T1000 (cell line): ENCODE results near the gene GID8.

ENCODE experiments used
- DNase-seq: peaks from one replicate; lab custom pipeline; 2025; ENCODE audit warnings: mixed read lengths; lab: John Stamatoyannopoulos, UW

GID8 gene

GRCh38 chr20:62922451-62922921, 15.5 kb upstream of the GID8 start:
- DNase-seq = no peak

GRCh38 chr20:62923059-62923668, 14.8 kb upstream of the GID8 start:
- DNase-seq = peak; percentile 20

GRCh38 chr20:62923669-62924441, 14.1 kb upstream of the GID8 start:
- DNase-seq = no peak

GRCh38 chr20:62924442-62925075, 13.4 kb upstream of the GID8 start:
- DNase-seq = no peak

GRCh38 chr20:62925076-62925419, 12.9 kb upstream of the GID8 start:
- DNase-seq = no peak

GRCh38 chr20:62925420-62926228, 12.3 kb upstream of the GID8 start:
- DNase-seq = no peak

- peak; percentile 59 for DNase-seq
Observed at GRCh38 chr20:62926229-62927127, 11.5 kb upstream of the GID8 start, which contains the start of gene DIDO1. DIDO1 (minus strand) TSS chr20:62926505.

- no peak for DNase-seq
Observed at GRCh38 chr20:62927128-62927705, 10.7 kb upstream of the GID8 start.

GRCh38 chr20:62928246-62928939, 9.6 kb upstream of the GID8 start:
- DNase-seq = no peak

- DNase-seq = no peak
Observed at GRCh38 chr20:62929051-62929538, 8.9 kb upstream of the GID8 start.

GRCh38 chr20:62931464-62931863, 6.5 kb upstream of the GID8 start:
- DNase-seq = no peak

DNA sequence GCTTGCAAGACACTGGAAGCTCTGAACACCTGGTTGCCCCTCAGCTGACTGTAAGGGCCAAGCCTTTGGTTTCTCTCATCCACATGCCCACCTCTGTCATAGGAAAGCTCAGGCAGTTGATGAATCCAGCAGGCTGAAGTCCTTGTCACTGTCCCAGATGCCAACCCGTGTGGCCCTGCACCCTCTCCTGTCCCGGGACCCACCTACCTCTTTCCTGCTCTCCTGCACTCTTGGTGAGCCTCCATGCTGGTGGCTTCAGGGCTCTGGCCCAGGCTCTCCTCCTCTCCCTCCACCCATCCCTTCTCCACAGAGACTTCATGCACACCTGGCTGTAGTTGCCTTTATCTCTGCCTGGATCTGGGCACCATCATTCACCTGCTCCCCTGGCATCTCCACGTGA, 4.0 kb upstream of the GID8 start:
- no peak for DNase-seq

DNA sequence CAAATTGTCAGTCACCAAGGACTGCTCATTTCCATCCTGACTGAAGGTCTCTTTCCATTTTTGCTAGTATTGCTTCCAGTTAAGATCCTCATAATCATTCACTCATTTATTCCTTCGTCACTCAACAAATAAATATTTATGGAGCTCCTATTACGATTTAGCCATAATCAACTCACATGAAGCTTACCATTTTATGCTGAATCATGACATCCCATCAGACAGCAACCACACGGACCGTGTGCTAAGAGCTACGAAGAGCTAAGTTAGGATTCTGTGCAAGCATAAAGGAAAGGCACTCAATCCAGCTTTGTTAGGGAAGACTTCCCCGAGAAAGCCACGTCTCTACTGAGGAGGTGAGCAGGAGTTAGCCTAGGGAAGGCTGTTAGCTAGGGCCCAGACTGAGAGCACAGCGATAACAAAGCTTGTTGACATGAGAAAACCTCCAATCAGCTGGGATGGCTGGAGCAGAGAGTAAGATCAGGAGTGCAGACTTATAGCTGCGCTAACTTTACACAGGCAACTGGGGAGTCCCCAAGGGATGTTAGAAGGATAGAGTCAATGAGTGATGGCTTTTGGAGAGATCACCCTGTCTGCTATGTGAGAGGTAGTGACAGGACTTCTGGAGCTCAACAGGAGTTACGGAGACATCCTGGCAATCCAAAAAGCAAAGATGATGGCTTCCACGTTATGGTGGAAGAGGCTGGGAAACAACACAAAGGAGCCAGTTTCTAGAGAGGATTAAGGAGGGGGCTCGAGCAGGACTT, 2.6 kb upstream of the GID8 start:
- DNase-seq = no peak

- no peak for DNase-seq
Observed at GRCh38 chr20:62935968-62936585, 1.9 kb upstream of the GID8 start.

DNA sequence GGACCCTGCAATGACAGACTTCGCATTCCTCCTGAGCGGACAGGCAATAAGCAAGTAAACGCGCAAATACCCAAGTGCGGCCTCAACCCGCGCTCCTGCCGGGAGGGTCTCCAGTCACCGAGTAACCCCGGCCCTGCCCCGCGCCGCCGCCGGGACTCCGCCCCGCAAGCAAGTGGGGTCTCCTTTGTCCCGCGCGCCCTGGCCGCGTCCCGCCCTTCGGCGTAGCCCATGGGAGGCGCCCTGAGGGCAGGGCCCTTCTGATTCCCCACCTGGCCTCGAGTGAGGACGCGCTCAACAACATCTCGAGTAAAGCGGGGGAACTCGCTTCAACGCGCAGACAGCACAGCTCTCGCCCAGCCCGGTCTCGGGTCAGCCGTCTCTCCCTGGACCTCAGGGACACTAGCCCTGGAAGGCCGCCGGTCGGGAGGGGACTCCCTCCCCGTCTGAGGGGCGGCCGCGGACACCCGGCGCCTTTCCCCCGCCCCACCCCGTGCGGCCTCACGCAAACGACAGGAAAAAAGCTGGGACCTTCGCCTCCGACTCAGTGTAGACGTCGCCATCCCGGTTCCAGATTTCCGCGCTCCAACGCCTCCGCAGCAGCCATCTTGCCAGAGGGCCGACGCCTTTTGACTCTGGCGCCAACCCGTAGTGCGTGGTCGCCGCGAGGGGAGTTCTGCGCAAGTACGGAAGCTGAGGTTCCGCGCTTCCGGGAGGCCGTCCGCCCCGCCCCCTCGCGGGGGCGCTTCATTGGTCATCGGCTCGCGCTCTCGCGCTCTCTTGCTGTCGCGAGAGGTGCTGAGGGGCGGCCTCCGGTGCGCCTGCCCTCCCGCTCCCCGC, 461 bp upstream of the GID8 start:
- DNase-seq = peak; percentile 87

DNA sequence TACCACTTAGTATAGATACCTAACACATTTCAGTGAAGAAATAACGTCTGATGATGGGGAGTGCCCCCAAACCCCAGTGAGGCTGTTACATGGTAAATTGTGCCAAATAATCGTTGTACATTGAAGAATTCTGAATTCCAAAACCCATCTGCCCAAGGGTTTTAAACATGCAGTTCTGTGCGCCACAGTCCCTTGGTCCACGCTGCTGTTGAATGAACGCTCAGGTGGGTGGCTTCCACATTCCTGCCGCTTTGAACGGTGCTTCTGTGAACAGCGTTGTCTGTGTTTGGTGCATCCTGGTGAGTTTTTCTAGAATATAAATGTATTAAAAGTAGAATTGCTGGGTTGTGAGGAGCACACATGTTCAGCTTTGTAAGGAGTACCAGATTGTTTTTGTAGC, 2.9 kb downstream of the GID8 start:
- no peak for DNase-seq

- DNase-seq = no peak
Observed at GRCh38 chr20:62941792-62942191, 3.8 kb downstream of the GID8 start.

GRCh38 chr20:62942456-62942855, 4.5 kb downstream of the GID8 start:
- no peak for DNase-seq
